ENCODE data around the gene KLC1.

DNA sequence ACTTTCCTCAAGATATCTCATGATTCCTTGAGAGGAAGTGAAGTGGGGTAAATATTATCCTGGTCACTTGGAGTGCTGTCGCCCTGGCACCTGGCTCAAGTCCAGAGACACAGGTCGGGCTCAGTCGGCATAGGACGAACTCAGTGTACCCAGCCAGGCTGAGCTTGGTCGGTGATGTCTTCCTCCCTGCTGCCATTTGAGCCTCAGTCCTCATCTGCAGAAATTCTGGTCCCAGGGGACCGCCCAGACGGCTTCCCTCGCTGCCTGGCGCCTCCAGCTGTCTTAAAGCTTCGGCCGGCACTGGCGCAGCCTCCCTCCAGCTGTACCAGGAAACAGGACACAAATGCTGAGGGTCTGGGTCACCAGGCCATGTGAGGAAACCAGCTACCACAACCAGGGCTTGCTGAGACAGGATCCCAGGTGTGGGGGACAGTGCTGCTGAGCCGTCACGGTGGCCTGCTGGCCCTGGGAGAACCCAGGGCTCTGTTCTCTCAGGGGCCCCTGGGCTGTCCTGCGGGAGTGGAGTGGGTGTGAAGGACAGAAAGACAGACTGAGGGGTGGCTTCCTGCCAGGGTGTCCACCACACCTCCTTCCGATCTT, 5.0 kb upstream of the KLC1 start:
- TF ChIP-seq TAF1 (IDR thresholded peaks at IDR 0.05; ENCODE audit: low read depth, low read length) (no peak), POLR2A (IDR thresholded peaks at IDR 0.05; ENCODE audit: low read depth, low read length) (no peak), SPI1 (IDR thresholded peaks at IDR 0.05; ENCODE audit: low read depth, low read length) (0 out of 2 replicates have a peak, but pooled peaks have one; percentile 2), POLR2AphosphoS5 (IDR thresholded peaks at IDR 0.05; ENCODE audit: low read depth, low read length) (no peak), POU2F2 (IDR thresholded peaks at IDR 0.05; ENCODE audit: low read depth, low read length) (no peak)

All from GM12891 (cell line).